Hindlimb muscle (tissue), 1 donor: ENCODE results near the gene LRRC36. TPM values are rescaled to one million over a fixed set of nuclear protein-coding genes. Genes with fewer than 3 reads are reported as not detected.
"Not testable (repeated sequence)": the region's sequence is repeated elsewhere in the genome, so short reads cannot be mapped to it uniquely, and the experiment has no call there.

ENCODE experiments used
- DNase-seq: peaks from one replicate; pipeline ENCODE4 v3.0.0-alpha.2; 2013
- polyA plus RNA-seq: library from polyadenylated mRNA; unstranded; fragments of 120-200 nt; gene quantifications from one replicate; pipeline ENCODE4 v1.2.1, GENCODE V29; 2013; ENCODE audit not compliant: insufficient read length

LRRC36 gene
- polyA plus RNA-seq, 1 donor: 0.50 TPM

DNA sequence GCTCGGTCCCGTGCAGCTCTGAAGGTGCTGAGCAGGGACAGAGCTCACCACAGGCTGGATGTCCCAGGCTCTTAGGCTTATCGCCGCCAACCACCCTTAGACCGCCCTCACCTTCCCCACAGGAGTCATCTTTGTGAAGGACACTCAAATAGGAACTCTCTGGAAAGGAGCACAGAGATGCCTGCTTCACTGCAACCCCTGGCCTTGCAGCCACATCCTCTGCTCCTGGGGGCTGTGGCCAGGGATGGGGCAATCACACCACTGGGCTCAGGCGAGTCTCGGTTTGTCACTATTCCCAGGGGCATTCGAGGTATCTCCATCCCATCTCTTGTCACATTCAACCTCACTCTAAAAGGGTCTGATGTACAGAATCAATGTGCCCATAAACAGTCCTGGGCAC, 78.7 kb downstream of the LRRC36 start:
- DNase-seq: no peak

DNA sequence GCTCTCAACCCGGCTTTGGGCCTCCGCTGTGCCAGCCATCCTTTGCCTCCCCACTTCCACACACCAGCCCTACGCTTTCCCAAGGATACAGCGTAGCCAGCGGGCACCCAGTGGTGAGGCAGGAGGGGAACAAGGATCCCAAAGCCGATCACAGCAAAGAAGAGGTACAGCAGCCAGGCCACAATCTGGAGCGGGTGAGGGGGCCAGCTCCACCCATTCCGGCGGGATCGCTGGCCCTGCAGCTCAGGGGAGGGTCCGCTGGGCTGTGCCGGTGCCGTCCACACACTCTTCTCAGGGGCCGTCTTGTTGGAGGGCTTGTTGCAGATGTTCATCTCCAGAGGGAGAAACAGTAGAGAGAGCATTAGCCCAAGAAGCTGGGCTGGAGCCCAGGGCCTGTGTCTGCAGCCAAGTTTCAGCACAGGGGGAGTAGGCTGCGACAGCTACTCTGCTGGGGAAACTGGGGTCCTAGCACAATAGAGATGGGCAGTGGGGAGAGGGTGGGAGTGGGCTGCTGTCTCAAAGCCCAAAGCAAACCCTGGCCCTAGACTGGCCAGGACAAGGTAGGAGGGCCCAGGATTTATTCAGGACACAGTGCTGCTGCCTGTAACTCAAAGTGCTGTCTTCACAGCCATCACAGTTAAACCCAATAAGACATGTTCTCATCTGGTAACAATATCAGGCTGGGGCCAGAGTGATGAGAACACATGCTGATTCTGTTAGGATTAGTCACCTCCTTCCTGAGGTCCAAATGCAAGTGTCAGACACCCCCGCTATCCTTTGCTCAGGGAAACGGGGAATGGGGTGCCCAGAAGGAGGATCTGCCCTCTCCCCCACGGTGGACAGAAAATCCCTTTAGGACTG, 79.7 kb downstream of the LRRC36 start:
- peak; percentile 85 for DNase-seq

DNA sequence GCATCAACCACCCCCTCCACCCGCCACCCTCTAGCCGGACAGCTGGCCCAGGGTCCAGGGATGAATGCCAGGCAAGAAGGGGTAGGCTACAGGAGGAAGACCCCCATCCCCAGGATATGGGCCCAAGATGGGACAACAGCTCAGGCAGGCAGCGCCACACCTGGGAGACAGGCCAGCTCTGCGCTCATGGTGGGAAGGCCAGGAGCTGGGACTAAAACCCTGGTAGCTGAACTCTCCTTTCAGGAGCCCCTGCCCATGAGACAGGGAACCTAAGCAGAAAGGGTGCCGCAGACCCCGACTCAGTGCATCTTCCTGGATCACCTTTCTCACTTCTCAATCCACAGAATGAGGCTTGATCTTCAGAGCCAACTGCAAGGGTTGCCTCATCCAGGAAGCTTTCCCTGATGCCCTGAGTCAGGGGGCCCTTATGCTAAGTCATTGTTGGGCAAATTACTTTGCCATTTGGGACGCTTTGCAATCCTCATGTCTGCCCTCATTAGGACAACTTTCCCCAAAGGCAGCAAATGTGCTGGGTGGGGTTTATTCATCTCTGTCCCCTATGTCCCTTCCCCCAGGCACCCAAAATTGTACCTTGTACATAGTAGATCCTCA, 80.7 kb downstream of the LRRC36 start:
- DNase-seq: no peak

DNA sequence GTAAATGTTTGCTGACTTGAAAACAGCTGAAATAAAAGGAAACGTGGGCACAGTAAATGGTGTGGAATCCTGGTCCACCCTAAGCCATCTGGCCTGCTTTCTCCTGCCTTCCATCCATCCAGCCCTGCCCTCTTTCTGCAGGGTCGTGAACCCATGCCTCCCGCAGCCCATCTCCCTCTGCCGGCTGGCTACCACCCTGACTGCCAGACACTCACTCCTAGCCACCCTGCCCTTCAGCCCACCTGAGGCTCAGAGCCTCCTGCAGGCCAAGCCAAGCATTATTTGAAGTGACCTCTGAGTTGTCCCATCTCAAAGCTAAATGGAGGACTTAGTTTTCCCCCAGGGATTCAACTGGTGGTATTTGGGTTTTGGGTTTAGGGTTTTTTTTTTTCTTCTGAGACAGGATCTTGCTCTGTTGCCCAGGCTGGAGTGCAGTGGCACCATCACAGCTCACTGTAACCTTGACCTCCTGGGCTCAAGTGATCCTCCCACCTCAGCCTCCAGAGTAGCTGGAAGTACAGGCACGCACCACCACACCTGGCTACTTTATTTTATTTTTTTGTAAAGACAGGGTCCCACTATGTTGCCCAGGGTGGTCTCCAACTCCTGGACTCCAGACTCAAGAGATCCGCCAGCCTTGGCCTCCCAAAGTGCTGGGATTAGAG, 81.3 kb downstream of the LRRC36 start:
- no peak for DNase-seq

DNA sequence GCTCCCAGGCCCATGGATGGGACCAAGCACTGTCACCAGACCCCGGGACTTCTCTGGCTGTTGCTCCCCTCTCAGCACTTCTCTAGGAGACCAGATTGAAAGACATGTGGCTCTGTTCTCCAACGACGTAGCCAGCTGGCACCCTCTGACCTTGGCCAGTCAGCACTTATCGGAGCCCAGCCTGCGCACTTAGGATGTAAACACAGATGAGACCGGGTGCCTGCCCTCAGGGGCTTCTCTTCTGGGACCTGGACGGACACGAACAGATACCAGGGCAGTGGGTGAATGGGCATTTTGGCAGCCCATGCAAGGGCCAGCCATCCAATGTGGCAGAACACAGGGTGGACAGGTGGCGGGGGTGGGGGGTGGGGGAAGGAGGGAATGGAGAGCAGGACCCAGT, 83.0 kb downstream of the LRRC36 start:
- DNase-seq: no peak

DNA sequence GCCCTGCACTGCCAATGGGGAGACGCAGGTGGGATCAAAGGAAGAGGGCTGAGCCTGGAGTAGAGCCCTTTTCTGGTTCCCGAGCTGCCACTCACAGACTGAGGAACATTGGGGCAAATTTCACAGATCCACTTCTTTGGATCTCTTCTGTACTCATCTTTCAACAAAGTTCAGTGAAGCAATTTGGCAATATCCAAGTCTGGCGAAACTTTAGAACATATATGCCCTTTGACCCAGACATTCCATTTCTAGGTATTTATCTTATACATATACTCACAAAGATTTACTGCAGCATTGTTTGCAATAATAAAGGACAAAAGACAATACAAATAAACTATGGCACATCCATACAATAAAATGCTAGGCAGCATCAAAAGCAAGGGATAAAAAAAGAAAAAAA, 84.7 kb downstream of the LRRC36 start:
- DNase-seq: no peak

DNA sequence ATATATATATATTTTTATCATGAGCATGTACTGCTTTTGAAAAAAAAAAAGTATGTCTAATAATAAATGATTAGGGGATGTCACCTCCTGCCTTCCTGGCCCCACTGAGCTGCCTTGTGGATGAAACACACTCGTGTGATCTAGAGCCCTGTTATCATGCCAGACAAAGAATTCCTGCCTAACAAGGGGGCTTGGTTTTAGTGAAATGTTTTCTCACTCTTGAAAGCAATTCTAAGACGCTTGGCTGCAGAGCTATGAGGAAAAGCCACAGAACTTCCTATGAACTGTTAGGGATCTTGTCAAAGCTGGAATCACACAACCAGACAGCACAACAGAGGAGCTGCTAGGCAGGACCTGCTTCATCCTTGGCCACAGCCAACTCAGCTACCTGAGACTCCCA, 85.7 kb downstream of the LRRC36 start:
- no peak for DNase-seq

DNA sequence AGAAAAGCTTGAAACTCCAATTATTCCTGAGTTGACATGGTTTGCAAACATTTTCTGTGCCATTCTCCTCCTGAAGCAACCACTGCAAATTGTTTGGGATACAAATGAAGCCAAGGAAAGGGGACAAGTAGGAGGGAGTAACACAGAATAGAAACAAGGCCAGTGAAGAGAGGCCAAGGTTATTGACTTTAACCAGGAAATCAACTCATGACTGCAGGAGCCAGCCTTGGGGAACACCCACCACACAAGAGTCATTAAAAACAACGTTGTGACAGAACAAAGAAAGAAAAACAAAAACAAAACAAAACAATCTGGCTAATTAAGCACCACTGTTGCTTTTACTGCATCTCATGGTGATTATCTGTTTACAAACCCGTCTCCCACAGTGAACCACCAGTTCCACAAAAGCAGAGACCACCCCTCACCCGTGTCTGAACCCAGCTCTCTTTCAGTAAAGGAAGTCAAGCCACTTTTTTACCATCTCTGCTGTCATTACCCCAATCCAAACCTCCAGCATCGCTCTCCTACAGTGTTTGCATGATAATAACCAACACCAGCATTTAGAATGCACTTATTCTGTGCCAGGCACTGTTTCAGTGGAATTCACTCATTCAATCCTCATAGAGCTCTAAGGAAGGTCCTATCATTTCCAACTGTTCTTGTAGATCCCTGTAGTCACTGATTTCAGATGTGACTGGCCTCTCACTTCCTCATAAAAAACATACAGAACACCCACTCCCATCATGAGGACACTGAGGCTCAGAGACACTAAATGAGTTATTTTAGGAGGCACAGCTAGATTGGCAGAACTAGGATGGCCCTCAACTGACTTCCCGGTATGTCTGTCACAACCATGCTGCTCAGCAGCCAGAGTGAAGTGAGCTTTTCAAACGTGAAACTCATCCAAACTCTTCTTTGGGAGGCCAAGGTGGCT, 87.6 kb downstream of the LRRC36 start:
- no peak for DNase-seq

DNA sequence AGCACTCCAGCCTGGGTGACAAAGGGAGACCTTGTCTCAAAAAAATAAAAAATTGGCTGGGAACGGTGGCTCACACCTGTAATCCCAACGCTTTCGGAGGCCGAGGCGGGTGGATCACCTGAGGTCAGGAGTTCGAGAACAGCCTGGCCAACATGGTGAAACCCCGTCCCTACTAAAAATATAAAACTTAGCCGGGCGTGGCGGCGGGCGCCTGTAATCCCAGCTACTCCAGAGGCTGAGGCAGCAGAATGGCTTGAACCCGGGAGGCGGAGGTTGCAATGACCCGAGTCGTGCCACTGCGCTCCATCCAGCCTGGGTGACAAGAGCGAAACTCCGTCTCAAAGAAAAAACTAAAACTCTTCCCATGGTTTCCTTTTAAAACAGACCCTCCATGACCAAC, 88.8 kb downstream of the LRRC36 start:
- not testable (repeated sequence) for DNase-seq

DNA sequence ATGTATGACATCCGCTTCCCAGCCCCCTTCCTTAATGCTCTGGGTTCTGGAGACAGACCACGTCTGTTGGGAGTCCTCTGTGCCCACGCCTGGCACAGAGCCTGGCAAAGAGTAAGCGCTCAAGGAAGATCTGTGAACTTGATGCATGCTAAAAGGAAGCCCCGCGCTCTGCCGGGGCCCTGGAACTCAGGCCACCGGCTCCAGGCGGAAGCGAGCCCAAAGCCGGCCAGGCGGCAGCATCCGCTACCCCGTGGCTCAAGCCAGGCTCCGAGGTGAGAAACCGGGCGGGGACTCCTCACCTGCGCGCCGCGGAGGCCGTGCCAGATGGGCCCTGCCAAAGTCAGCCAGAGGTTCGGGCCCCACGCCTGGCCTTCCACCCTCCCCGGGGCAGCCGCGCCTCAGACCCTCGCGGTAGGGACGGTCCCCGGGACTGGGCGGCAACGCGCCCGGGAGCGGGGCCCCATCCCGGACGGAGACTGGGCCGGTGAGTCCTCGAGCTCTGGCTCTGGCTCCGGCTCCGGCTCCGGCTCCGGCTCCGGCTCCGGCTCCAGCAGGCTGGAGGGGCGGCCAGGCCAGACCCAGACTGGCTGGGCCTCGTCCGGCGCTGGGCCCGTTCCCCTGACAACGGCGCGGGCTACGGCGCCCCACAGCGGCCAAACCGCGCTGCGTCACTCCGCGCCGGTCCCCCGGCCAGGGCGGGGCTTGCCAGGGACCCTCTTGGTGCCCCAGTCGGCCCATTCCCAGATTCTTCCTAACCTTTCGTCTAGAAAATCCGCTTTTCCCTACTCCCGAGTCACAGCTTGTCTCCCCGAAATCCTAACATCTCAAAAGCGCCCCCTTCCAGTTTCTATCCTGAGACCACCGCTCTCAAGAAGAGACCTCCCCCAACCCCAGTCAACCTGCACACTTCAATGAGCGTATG, 89.5 kb downstream of the LRRC36 start, which contains the start of gene ZDHHC1:
TSS of gene ZDHHC1 (minus strand) at position 606 of the 922 bp plus-strand sequence. CDS start 8,702 bp downstream, outside the sequence.
- DNase-seq: peak; percentile 87

DNA sequence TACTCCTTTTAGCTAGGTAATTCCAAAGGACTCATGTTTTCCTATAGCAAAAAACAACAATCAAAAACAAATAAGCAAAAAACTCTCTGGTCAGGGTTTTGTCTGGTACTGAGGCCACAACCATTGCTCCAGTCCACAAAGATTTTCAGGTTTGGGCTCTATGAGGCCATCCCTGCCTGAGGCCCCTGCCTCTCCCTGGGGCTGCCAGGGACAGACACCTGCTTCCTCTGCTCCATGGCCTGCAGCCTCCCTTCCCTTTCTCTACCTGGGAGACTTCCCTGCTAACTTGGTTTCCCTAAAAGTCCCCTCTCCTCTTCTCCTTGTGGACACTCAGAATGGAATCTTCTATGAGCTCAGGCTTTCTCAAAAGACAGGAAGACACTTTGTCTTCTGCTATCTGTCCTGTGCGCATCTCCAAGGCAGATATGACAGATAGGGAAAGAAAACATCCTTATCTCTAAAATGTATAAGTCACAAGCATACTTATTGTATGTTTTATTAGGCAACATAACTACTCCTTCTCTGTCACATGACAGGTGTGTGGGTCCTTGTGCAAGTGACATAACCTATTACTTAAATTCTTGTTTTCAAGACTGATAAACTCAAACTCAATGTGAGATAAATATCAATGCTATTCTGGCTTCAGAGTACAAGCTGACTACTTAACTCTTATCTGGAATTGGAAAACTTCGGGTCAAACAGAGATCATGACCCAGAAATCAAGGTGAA, 90.9 kb downstream of the LRRC36 start:
- no peak for DNase-seq

DNA sequence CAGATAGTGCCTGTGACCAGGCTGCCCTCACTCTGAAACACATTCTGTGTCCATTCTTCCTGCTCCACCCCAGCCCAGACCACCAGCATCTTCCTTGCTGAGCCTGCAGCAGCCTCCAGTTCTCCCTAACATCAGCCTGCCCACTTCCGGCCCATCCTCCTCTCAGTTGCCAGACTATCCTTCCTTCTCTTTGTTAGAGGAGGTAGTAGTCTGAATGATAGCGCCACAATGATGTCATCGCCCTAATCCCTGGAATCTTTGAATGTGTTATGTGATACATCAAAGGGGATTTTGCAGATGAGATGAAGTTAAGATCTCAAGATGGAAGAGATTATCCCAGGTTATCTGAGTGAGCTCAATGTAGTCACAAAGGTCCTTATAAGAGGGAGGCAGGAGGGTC, 92.9 kb downstream of the LRRC36 start:
- no peak for DNase-seq

DNA sequence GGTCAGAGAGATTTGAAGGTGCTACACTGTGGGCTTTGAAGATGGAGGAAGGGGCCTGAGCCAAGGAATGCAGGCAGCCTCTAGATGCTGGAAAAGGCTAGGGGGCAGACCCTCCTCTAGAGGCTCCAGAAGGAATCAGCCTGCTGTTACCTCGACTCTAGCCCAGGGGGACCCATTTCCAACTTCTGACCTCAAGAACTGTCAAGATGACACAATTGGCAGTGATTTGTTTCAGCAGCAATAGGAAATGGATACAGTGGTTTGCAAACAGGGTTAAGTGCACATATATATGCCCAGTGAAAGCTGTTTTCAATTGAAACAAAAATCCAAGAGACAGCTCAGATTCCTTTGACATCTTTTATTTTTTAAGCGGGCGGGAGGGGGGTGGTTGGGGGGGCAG, 93.3 kb downstream of the LRRC36 start:
- no peak for DNase-seq

DNA sequence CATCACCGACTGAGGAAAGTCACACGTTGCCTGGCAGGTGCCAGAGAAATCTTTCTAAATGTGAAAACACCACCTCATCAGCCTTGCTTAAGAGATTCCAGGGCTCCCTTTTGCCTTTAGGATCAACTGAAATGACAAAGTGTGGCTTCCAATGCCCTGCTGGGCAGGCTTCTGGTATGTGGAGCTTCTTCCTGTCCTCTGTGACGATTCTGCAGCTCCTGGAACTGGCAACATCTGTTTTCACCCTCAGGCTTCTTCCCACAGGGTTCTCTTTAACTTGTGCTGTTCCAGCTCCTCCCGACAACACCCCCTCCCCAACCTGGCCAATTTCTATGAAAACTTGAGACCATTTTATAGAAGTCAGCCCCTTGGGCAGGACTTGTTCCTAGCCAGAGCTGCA, 94.4 kb downstream of the LRRC36 start:
- DNase-seq: no peak

DNA sequence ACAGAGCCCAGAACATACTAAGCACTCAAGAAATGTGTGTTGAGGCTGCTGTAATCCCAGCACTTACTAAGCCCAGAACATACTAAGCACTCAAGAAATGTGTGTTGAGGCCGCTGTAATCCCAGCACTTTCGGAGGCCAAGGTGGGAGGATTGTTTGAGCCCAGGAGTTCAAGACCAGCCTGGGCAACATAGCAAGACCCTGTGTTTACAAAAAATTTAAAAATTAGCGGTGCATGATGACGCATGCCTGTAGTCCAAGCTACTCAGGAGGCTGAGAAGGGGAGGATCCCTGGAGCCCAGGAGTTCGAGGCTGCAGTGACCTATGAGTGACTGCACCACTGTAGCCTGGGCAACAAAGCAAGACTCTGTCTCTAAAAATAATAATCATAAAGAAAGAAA, 96.4 kb downstream of the LRRC36 start:
- no peak for DNase-seq

DNA sequence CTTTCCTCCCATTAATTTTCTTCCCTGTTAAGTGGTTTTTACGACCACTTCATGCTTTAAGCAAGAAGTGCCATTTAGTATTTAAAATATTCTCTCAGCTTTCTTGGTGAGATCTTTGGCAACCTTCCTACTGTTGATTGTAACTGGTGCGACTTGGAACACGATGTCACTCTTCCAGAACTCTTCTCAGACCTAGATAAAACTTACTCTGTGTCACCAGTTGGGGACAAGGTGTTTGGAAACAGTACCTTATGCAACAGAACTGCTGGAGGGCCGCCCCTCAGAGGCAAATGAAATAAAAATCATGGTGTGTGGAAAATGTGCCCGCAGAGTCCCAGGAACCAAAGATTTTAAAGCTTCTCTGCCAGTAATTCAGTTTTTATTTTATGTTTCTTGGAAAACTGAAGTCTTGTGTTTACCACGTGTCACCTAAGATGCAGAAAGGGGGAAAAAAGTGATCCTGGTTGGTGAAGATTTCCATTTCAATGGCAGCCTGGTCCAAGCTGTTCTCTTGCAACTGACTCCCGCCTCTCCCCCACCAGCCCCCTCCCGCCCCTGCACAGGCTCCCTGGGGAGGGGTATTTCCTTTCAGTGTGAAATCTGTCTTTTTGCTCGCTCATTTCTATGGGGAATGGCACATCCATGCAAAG, 97.1 kb downstream of the LRRC36 start:
- no peak for DNase-seq

DNA sequence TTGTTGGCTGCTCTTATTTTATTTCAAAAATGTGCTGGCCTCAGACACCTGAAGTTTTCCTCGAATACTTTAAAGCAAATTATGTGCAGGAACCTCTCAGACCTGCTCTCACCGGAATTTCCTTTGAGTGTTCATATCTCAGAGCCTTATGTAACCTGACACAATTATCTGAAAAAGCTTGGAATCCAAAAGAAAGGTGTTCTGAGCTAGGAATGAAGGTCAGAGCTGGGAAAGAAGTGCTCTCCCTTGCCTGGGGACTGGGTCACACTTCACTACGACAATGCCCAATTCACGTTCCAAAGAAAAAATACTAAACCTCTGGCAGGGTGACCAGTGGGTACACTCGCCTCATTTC, 97.6 kb downstream of the LRRC36 start:
- DNase-seq: no peak

DNA sequence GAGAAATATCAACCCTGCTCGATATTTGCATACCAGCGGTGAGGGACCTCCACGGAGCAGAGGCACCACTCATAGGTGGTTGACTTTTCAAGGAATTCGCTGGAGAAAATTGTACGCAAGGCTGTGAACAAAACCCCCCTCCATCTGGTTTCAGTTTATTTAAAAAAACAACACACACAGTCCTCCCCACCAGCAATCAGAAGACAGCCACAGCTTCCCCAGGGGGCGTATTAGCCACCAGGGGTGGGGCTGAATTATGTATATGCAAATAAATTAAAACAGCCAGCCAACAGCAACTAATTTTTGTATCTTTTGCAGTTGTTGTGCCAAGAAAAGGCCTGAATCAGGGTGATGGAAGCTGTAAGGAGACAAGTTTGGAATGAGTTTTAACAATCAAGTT, 98.4 kb downstream of the LRRC36 start:
- no peak for DNase-seq

DNA sequence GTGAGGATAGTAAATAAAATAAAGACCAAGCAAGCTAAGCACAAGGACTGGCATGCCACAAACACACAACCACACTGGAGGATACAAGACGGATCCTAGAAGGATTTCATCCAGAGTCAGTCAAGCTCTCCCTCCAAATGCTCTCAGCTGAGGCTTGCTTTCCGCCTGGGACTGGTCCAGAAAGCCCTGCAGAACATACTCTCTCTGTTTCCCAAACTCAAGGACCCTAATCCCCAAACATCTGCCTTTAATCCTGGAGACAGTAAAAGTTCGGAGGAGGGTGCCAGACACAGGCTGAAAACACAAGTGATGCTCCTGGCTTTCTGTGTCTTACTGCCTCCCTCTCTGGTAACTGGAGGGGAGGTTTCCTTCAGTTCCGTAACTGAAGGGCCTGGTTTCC, 99.0 kb downstream of the LRRC36 start:
- DNase-seq: no peak

DNA sequence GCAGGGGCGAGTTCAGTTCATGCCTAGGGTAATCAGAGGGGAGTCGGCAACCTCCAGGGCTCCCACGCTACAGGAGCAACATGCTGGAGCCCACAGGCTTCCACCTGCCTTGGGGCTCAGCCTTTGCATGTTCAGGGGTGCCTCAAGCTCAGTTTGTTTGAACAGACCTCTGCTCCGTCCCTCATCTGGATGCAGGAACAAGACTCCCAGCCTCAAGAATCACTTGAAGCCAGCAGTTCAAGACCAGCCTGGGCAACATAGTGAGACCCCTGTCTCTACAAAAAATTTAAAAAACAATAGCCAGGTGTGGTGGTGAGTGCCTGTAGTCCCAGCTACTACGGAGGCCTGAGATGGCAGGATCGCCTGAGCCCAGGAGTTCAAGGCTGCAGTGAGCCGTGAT, 99.4 kb downstream of the LRRC36 start:
- DNase-seq: no peak
